Stimulated activated CD8-positive, alpha-beta memory T cell treated with anti-CD3 and anti-CD28 coated beads, Interleukin-2, amount 100 ng/mL, for 48 hours (primary cell): ENCODE data around the gene TRIO.

Experiments used
- DNase-seq, 2 donors: peaks; one replicate each; pipeline ENCODE4 v3.0.0-alpha.2; 2020; ENCODE audit warnings: low read depth in 2 of 2

TRIO gene

GRCh38 chr5:14167211-14167845 lies 24.2 kb downstream of the TRIO start:
- no peak for DNase-seq

GRCh38 chr5:14168144-14168792 lies 25.1 kb downstream of the TRIO start:
- DNase-seq = no peak

- DNase-seq = no peak
These were observed 25.7 kb downstream of the TRIO start for GRCh38 chr5:14168793-14169262.

- no peak for DNase-seq
These were observed 27.9 kb downstream of the TRIO start for GRCh38 chr5:14171046-14171445.

GRCh38 chr5:14171621-14172020 lies 28.5 kb downstream of the TRIO start:
- no peak for DNase-seq

- no peak for DNase-seq
These were observed 29.1 kb downstream of the TRIO start for GRCh38 chr5:14172149-14172795.

GRCh38 chr5:14173377-14174229 lies 30.5 kb downstream of the TRIO start:
- DNase-seq = no peak

GRCh38 chr5:14174230-14174636 lies 31.1 kb downstream of the TRIO start:
- no peak for DNase-seq

GRCh38 chr5:14175381-14175780 lies 32.2 kb downstream of the TRIO start:
- DNase-seq = no peak

GRCh38 chr5:14176888-14177287 lies 33.7 kb downstream of the TRIO start:
- no peak for DNase-seq

GRCh38 chr5:14177634-14178033 lies 34.5 kb downstream of the TRIO start:
- DNase-seq = no peak

- no peak for DNase-seq
These were observed 34.9 kb downstream of the TRIO start for GRCh38 chr5:14178091-14178490.

GRCh38 chr5:14178671-14179211 lies 35.6 kb downstream of the TRIO start:
- no peak for DNase-seq

- DNase-seq = no peak
These were observed 36.3 kb downstream of the TRIO start for GRCh38 chr5:14179446-14179845.

- no peak for DNase-seq
These were observed 37.3 kb downstream of the TRIO start for GRCh38 chr5:14180437-14180836.

- DNase-seq = no peak
These were observed 38.3 kb downstream of the TRIO start for GRCh38 chr5:14181299-14181968.

GRCh38 chr5:14182761-14183160 lies 39.6 kb downstream of the TRIO start:
- DNase-seq = no peak

- DNase-seq = no peak
These were observed 40.2 kb downstream of the TRIO start for GRCh38 chr5:14183187-14183939.

GRCh38 chr5:14184082-14184481 lies 40.9 kb downstream of the TRIO start:
- no peak for DNase-seq

GRCh38 chr5:14184725-14185124 lies 41.6 kb downstream of the TRIO start:
- no peak for DNase-seq
